ENCODE measurements around the gene AUH.

DNA sequence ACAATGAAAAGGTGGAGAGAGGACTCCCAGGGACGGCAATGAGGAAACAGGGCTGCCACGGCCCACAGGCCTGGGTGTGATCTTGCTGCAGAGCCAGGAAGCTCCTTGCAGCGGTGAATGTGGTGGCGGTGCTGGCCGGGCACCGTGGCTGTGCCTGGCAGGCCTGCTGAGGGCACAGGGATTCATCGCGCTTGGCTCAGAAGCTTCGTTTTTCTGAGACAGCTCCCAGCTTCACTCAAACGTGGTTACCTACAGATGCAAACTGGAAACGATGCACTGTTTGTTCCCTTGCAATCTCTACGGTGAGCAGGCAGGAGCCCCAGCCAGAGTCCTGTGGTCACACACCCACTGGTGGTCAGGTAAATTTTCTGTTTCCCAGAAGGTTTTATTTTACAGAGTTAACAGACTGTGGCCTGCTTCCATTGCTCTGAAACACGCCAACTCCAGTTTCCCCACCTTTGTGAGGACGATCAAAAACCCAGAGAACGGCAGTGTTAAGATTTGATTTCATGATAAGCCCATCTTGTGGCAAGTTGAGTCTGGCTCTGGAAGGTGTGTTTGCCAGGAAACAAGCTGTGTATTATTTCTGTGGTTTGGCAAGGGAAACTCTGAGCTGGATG is 183.9 kb downstream of the AUH start:
- TF ChIP-seq, protein P1, sequence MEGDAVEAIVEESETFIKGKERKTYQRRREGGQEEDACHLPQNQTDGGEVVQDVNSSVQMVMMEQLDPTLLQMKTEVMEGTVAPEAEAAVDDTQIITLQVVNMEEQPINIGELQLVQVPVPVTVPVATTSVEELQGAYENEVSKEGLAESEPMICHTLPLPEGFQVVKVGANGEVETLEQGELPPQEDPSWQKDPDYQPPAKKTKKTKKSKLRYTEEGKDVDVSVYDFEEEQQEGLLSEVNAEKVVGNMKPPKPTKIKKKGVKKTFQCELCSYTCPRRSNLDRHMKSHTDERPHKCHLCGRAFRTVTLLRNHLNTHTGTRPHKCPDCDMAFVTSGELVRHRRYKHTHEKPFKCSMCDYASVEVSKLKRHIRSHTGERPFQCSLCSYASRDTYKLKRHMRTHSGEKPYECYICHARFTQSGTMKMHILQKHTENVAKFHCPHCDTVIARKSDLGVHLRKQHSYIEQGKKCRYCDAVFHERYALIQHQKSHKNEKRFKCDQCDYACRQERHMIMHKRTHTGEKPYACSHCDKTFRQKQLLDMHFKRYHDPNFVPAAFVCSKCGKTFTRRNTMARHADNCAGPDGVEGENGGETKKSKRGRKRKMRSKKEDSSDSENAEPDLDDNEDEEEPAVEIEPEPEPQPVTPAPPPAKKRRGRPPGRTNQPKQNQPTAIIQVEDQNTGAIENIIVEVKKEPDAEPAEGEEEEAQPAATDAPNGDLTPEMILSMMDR (IDR thresholded peaks at IDR 0.05), result no peak
- no peak for TF ChIP-seq POLR2A (IDR thresholded peaks at IDR 0.05)
